GM23248 (cell line): ENCODE measurements around the gene SPEN. TPM values are rescaled to one million over a fixed set of nuclear protein-coding genes. Genes with fewer than 3 reads are reported as not detected.
"Not testable (repeated sequence)": the region's sequence is repeated elsewhere in the genome, so short reads cannot be mapped to it uniquely, and the experiment has no call there.

ENCODE experiments used
- DNase-seq: peaks from one replicate; pipeline ENCODE4 v3.0.0-alpha.2; 2015
- H2AFZ ChIP-seq: fragments of 200-600 bp; sonication (generic); 2 replicates; pipeline ENCODE4 v1.6.1; 2016; ENCODE audit warnings: antibody characterized with exemption
- H3F3A ChIP-seq: fragments of 200-600 bp; sonication (generic); 2 replicates; pipeline ENCODE4 v1.6.1; 2016; ENCODE audit warnings: mild to moderate bottlenecking, antibody characterized with exemption, mixed run types; ENCODE audit not compliant: insufficient read depth
- H3K27ac ChIP-seq: fragments of 200-600 bp; sonication (generic); 2 replicates; pipeline ENCODE4 v1.5.1; 2016; ENCODE audit warnings: mild to moderate bottlenecking
- H3K27me3 ChIP-seq: fragments of 200-600 bp; sonication (generic); replicated peaks from 2 replicates; pipeline ENCODE4 v1.6.1; 2016; ENCODE audit warnings: mild to moderate bottlenecking; ENCODE audit not compliant: insufficient read depth
- H3K36me3 ChIP-seq: fragments of 200-600 bp; sonication (generic); 2 replicates; pipeline ENCODE4 v1.6.1; 2016; ENCODE audit warnings: low read depth, mild to moderate bottlenecking
- H3K4me1 ChIP-seq: fragments of 200-600 bp; sonication (generic); 2 replicates; pipeline ENCODE4 v1.6.1; 2016; ENCODE audit warnings: mild to moderate bottlenecking; ENCODE audit not compliant: insufficient read depth
- H3K4me2 ChIP-seq: fragments of 200-600 bp; sonication (generic); one replicate; pipeline ENCODE4 v1.6.1; 2016; ENCODE audit warnings: mild to moderate bottlenecking; ENCODE audit not compliant: unreplicated experiment
- H3K4me3 ChIP-seq: fragments of 200-600 bp; sonication (generic); 2 replicates; pipeline ENCODE4 v1.5.1; 2016; ENCODE audit warnings: mild to moderate bottlenecking
- H3K79me2 ChIP-seq: fragments of 200-600 bp; sonication (generic); 2 replicates; pipeline ENCODE4 v1.6.1; 2016; ENCODE audit warnings: mild to moderate bottlenecking; ENCODE audit not compliant: insufficient read depth
- H3K9ac ChIP-seq: fragments of 200-600 bp; sonication (generic); 2 replicates; pipeline ENCODE4 v1.6.1; 2016; ENCODE audit warnings: mild to moderate bottlenecking
- H3K9me2 ChIP-seq: fragments of 200-600 bp; sonication (generic); 2 replicates; pipeline ENCODE4 v1.6.1; 2016; ENCODE audit warnings: mixed run types, mild to moderate bottlenecking, moderate library complexity; ENCODE audit not compliant: insufficient read depth
- H3K9me3 ChIP-seq: fragments of 200-600 bp; sonication (generic); one replicate; pipeline ENCODE4 v1.6.1; 2017; ENCODE audit warnings: low read depth
- H4K20me1 ChIP-seq: fragments of 200-600 bp; sonication (generic); 2 replicates; pipeline ENCODE4 v1.6.0; 2016; ENCODE audit not compliant: insufficient read depth
- EZH2 ChIP-seq: fragments of 200-600 bp; sonication (generic); IDR thresholded peaks from 2 replicates; pipeline ENCODE4 v1.6.1; 2018; ENCODE audit warnings: antibody characterized with exemption, mild to moderate bottlenecking; ENCODE audit not compliant: insufficient read depth, poor library complexity, severe bottlenecking
- EZH2phosphoT487 ChIP-seq: fragments of 200-600 bp; sonication (generic); IDR thresholded peaks from 2 replicates; pipeline ENCODE4 v1.6.1; 2018; ENCODE audit warnings: antibody characterized with exemption, moderate library complexity, mild to moderate bottlenecking, low read depth; ENCODE audit not compliant: insufficient read depth
- WGBS, 2 experiments: methylation state at CpG; one replicate each; pipeline ENCODE4 v1.1.6; 2015 to 2017; ENCODE audit warnings: low lambda C conversion rate in 2 of 2, low coverage in 1 of 2; ENCODE audit errors: missing lambda C conversion rate in 2 of 2; 5-methylcytosine and 5-hydroxymethylcytosine counted together
- in situ Hi-C: fragments of 300-500 bp; cut with MboI; formaldehyde crosslinking; loops from 2 replicates; pipeline ENCODE4 v1.15.0; 2020
- polyA plus RNA-seq: library from polyadenylated mRNA; unstranded; fragments of >200 nt; fragmentation: Nextera tagmentation; extraction: Ambion mirVana; gene quantifications from 2 replicates; pipeline ENCODE4 v1.2.1, GENCODE V29; 2016
- total RNA-seq: library from RNA; depleted of rRNA; stranded (reverse); fragments of >200 nt; shearing (Covaris generic); gene quantifications from 2 replicates; pipeline ENCODE4 v1.2.3, GENCODE V29; 2014

The SPEN gene
- total and polyA plus RNA-seq, 2 experiments from 2014 or later, result 16.5 to 17.2 TPM

DNA sequence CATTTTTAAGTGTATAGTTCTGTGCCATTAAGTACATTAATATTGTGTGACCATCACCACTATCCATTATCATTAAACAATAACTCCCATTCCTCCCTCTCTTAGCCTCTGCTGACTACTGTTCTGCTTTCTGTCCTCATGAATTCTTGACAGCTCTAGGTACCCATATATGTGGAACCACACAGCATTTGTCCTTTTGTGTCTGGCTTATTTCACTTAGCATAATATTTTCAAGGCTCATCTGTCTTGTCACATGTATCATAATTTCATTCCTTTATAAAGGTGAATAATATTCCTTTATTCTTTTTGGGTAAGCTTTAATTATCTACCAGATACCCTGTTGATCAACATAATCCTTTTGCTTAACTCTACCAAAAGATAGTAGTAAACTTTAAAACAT is 47.7 kb downstream of the SPEN start:
- in situ Hi-C loops, result no loop called here
- TF ChIP-seq EZH2, result no peak
- no peak for TF ChIP-seq EZH2phosphoT487
- no peak for DNase-seq
- Histone ChIP-seq H3K9ac (no peak overlapping the region), H3K36me3 (peaks cover 2% of the 10 kb centered on the region; the same call in 1 of the 2 replicates), H3K4me2 (no peak overlapping the region), H3F3A (peaks cover 15% of the 10 kb centered on the region), H3K27me3 (no peaks in the 10 kb centered on the region), H3K9me3 (no peaks in the 10 kb centered on the region), H3K79me2 (peaks cover 100% of the 10 kb centered on the region), H3K27ac (no peak overlapping the region), H3K4me1 (peaks cover 23% of the 10 kb centered on the region), H3K4me3 (no peak overlapping the region), H3K9me2 (no peaks in the 10 kb centered on the region), H2AFZ (no peak overlapping the region), H4K20me1 (no peaks in the 10 kb centered on the region)

DNA sequence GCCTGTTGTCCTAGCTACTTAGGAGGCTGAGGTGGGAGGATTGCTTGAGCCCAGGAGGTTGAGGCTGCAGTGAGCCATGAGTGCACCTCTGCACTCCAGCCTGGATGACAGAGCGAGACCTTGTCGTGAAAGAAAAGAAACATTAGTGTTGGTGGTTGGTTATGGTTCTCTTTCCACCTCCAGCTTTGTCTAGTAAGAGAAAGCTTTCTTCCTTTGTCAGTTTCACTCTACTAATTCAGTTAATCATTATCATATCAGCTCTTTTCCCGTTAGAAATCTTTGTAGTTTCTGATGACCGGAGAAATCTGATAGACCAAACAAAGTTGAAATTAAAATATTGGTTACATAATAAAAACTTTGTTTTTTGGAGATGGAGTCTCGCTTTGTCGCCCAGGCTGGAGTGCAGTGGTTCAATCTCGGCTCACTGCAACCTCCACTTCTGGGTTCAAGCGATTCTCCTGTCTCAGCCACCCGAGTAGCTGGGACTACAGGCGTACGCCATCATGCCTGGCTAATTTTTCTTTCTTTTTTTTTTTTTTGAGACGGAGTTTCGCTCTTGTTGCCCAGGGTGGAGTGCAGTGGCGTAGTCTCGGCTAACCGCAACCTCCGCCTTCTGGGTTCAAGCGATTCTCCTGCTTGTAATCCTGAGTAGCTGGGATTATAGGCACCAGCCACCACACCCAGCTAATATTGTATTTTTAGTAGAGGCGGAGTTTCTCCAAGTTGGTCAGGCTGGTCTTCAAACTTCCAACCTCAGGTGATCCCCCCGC is 49.5 kb downstream of the SPEN start:
- Histone ChIP-seq H3K79me2 (peaks cover 100% of the 10 kb centered on the region), H3F3A (peaks cover 15% of the 10 kb centered on the region), H3K4me1 (peaks cover 23% of the 10 kb centered on the region)
- H4K20me1 ChIP-seq, H3K27me3 ChIP-seq, H3K27ac ChIP-seq, H2AFZ ChIP-seq, H3K36me3 ChIP-seq, H3K4me2 ChIP-seq, DNase-seq, H3K4me3 ChIP-seq, in situ Hi-C loops, H3K9me2 ChIP-seq, H3K9ac ChIP-seq, H3K9me3 ChIP-seq: not testable (repeated sequence)
- WGBS, 2 experiments, result 94 to 97% methylated on average over 20 of the region's 20 CpGs

DNA sequence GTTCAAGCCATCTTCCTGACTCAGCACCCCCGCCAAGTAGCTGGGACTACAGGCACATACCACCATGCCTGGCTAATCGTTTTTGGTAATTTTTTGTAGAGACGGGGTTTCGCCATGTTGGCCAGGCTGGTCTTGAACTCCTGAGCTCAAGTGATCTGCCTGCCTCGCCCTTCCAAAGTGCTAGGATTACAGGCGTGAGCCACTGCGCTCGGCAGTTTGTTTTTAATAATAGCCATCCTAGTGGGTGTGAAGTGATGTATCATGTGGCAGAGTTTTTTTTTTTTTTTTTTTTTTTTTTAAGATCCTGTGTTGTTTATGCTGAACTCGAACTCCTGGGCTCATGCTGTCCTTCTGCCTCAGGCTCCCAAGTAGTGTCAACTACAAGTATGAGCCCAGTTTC is 51.8 kb downstream of the SPEN start:
- peaks cover 21% of the 10 kb centered on the region for H3K4me1 ChIP-seq
- no peak overlapping the region for H3K4me2 ChIP-seq
- H3K9me3 ChIP-seq, result no peaks in the 10 kb centered on the region
- H3K27ac ChIP-seq, result no peak overlapping the region
- no peak overlapping the region for H3K4me3 ChIP-seq
- H2AFZ ChIP-seq, result no peak overlapping the region
- no peaks in the 10 kb centered on the region for H3K9me2 ChIP-seq
- TF ChIP-seq EZH2, result no peak
- TF ChIP-seq EZH2phosphoT487, result no peak
- peaks cover 100% of the 10 kb centered on the region for H3K79me2 ChIP-seq
- WGBS, 2 experiments, result 94 to 97% methylated on average over 9 of the region's 9 CpGs
- H3K36me3 ChIP-seq, result peaks cover 2% of the 10 kb centered on the region; the same call in 1 of the 2 replicates
- in situ Hi-C loops, result no loop called here
- H3K27me3 ChIP-seq, result no peaks in the 10 kb centered on the region
- no peaks in the 10 kb centered on the region for H4K20me1 ChIP-seq
- no peak for DNase-seq
- no peak overlapping the region for H3K9ac ChIP-seq
- peaks cover 13% of the 10 kb centered on the region; the same call in 1 of the 2 replicates for H3F3A ChIP-seq

DNA sequence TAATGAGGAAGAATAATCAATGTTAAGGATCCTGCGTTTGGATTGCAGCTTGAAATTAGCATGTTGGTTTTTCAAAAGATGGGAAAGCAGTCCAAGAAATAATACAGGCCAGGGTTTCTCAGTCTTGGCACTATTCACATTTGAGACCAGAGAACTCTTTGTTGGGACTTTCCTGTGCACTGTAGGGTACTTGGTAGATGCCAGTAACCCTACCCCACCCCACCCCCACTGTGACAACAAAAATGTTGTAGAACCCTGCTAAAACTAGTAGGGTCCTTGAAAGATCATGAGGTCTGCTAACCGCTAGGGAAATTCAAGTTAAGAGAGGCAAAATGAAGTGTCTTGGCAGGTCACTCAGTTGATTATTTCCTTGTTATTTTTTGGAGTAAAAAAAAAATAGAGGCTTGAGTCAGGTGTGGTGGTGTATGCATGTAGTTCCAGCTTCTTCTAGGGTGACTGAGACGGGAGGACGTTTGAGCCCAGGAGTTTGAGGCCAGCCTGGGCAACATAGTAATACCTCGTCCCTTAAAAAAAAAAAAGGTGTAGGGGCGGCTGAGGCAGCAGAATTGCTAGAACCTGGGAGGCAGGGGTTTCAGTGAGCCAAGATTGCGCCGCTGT is 53.3 kb downstream of the SPEN start:
- Histone ChIP-seq H3K4me1 (peaks cover 21% of the 10 kb centered on the region), H3F3A (peaks cover 12% of the 10 kb centered on the region; the same call in 1 of the 2 replicates), H3K4me2 (no peak overlapping the region), H3K27ac (no peak overlapping the region), H3K27me3 (no peaks in the 10 kb centered on the region), H3K9me2 (no peaks in the 10 kb centered on the region), H2AFZ (no peak overlapping the region), H3K36me3 (no peaks in the 10 kb centered on the region; the same call in 1 of the 2 replicates), H3K79me2 (peaks cover 100% of the 10 kb centered on the region), H3K9me3 (no peaks in the 10 kb centered on the region), H3K9ac (no peak overlapping the region), H3K4me3 (no peak overlapping the region), H4K20me1 (no peaks in the 10 kb centered on the region)
- in situ Hi-C loops, result no loop called here
- 64 to 65% methylated on average over 8 of the region's 8 CpGs for WGBS, 2 experiments
- no peak for DNase-seq
- no peak for TF ChIP-seq EZH2
- no peak for TF ChIP-seq EZH2phosphoT487
